IPS-18a (cell line): Measurements from ENCODE around the gene NTM.
"Not testable (repeated sequence)": the region's sequence is repeated elsewhere in the genome, so short reads cannot be mapped to it uniquely, and the experiment has no call there.

ENCODE experiments used
- H3K27ac ChIP-seq: one replicate; pipeline ENCODE4 v1.5.1; 2013; ENCODE audit warnings: low read length
- H3K27me3 ChIP-seq: one replicate; pipeline ENCODE4 v1.6.1; 2013; ENCODE audit warnings: mild to moderate bottlenecking, low read length; ENCODE audit not compliant: control insufficient read depth, insufficient read depth
- H3K36me3 ChIP-seq: one replicate; pipeline ENCODE4 v1.6.1; 2013; ENCODE audit warnings: low read depth, low read length; ENCODE audit not compliant: control insufficient read depth
- H3K4me1 ChIP-seq: one replicate; pipeline ENCODE4 v1.6.1; 2013; ENCODE audit warnings: low read depth, low read length; ENCODE audit not compliant: control insufficient read depth
- H3K4me3 ChIP-seq: one replicate; pipeline ENCODE4 v1.5.1; 2013; ENCODE audit warnings: low read length
- H3K9ac ChIP-seq: one replicate; pipeline ENCODE4 v1.6.1; 2013; ENCODE audit warnings: mild to moderate bottlenecking, low read length, moderate library complexity
- H3K9me3 ChIP-seq: one replicate; pipeline ENCODE4 v1.6.1; 2013; ENCODE audit warnings: low read depth, low read length; ENCODE audit not compliant: control insufficient read depth

Gene NTM

DNA sequence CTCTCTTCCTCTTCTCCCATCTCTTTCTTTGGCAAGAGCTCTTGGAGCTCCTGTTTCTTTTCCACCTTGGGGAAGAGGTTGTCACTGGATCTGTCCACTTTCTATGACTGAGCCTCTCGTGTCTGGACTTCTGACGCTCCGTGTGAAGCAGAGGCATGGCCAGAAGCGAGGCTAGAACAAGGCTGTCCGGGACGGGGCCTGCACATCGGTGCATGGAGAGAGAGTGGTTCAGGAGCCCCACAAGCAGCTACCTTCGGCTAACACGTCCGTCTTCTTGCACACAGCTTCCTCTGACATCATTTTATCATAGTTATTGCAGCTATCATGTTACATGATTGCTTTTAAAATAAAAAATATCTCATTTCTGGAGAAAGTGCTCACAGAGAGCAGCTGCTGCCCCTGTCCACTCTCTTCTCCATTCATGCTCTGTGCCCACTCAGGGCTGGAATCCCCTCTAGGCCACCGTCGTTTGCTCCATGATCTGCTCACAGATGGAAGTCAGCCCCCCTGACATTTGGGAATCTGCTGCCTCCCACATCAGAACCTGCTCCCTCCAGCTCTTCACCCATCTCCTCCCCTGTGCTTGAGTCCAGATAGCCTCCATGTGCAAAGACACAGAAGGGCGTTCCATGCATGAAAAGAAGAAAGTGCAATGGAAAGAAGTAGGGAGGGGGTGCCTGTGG lies 308.4 kb downstream of the NTM start:
- H3K27me3 ChIP-seq, result no peaks in the 10 kb centered on the region
- H3K9ac ChIP-seq, result no peak overlapping the region
- H3K4me3 ChIP-seq, result no peak overlapping the region

DNA sequence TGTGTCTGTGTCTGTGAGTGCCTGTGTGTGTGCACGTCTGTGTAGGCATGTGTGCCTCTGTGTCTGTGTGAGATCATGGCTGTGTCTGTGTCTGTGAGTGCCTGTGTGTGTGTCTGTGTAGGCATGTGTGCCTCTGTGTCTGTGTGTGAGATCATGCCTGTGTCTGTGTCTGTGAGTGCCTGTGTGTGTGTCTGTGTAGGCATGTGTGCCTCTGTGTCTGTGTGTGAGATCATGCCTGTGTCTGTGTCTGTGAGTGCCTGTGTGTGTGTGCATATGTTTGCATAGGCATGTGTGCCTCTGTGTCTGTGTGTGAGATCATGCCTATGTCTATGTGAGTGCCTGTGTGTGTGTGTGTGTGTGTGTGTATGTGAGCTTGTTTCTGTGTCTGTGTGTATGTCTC lies 310.0 kb downstream of the NTM start:
- H3K36me3 ChIP-seq, H3K4me3 ChIP-seq, H3K9me3 ChIP-seq, H3K9ac ChIP-seq, H3K27ac ChIP-seq, H3K27me3 ChIP-seq, H3K4me1 ChIP-seq: not testable (repeated sequence)

More for the DNA sequence above, 308.4 kb downstream of the NTM start:
- Histone ChIP-seq H3K4me1 (peaks cover 9% of the 10 kb centered on the region), H3K27ac (no peak overlapping the region), H3K9me3 (no peaks in the 10 kb centered on the region), H3K36me3 (no peaks in the 10 kb centered on the region)

DNA sequence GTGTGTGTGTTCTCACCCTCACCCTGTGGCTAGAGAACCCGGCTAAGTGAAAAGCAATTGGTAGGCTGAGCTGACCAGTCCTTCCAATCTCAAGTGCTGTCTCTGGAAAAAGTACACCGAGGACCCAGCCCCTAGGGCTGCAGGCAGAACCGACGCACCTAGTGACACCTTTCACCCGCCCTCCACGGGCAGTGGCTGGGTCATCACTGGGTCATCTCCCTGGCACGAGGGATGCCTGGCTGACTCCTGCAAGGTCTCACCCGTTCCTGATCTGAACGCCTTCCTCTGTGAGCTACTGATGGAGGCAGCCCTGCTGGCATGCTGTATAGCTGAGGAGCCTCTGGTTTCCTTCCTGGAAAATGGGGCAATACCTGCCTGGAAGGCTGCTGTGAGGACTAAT lies 311.5 kb downstream of the NTM start:
- H3K9me3 ChIP-seq, result no peaks in the 10 kb centered on the region
- no peaks in the 10 kb centered on the region for H3K27me3 ChIP-seq
- peaks cover 8% of the 10 kb centered on the region for H3K4me1 ChIP-seq
- H3K9ac ChIP-seq, result no peak overlapping the region
- H3K36me3 ChIP-seq, result no peaks in the 10 kb centered on the region
- no peak overlapping the region for H3K27ac ChIP-seq
- H3K4me3 ChIP-seq, result no peak overlapping the region

DNA sequence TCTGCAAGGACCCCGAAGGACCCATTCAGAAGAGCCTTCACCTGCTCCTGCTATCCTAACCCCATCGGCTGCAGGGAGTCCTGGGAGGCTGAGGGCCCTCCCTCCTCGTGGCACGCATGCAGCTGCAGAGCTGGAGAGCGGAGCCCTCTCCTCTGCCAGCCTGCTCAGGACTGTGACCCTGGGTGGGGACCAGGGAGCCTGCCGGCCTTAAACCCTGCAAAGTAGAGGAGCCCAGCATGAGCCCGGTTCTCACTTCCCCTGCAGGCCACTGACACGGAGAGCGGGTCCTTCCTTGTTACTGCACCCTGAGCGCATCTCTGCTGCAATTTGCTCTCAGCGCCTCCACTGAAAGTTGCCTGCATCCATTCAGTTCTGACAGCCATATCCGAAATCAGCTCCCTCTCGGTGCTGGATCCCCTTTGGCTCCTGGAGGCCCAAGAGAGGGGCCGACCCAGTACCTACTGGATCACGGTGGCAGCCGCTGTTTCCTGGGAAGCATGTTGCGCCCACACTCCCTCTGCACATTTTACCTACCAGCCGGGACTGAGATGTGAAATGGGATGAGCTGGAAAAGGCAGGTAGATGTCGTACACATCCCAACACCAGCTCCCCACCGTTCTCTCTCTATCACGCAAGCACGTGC lies 312.1 kb downstream of the NTM start:
- peaks cover 6% of the 10 kb centered on the region for H3K4me1 ChIP-seq
- no peaks in the 10 kb centered on the region for H3K27me3 ChIP-seq
- H3K36me3 ChIP-seq, result no peaks in the 10 kb centered on the region
- H3K27ac ChIP-seq, result no peak overlapping the region
- no peak overlapping the region for H3K9ac ChIP-seq
- H3K9me3 ChIP-seq, result no peaks in the 10 kb centered on the region
- no peak overlapping the region for H3K4me3 ChIP-seq

DNA sequence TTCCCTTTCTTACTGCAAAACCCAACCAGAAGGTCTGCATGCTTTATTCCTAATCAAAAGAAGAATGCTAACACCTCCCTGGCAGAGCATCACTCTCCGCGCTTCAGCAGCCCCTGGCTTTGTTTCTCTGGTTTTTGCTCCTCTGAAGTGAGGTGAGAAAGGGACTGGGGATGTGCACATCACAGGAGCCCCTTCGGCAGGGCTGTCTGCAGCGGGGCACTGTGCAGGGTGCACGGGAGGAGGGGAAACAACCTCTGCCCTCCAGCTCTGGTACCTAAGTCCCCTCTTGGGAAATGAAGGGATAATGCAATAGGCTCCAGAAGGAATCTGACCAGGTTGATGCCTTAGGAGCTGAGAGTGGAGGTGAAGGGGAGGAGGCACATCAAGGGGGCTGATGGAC lies 312.7 kb downstream of the NTM start:
- Histone ChIP-seq H3K4me3 (no peak overlapping the region), H3K27ac (no peak overlapping the region), H3K9me3 (no peaks in the 10 kb centered on the region), H3K9ac (no peak overlapping the region), H3K27me3 (peaks cover under 1% of the 10 kb centered on the region), H3K36me3 (no peaks in the 10 kb centered on the region), H3K4me1 (peaks cover 4% of the 10 kb centered on the region)

DNA sequence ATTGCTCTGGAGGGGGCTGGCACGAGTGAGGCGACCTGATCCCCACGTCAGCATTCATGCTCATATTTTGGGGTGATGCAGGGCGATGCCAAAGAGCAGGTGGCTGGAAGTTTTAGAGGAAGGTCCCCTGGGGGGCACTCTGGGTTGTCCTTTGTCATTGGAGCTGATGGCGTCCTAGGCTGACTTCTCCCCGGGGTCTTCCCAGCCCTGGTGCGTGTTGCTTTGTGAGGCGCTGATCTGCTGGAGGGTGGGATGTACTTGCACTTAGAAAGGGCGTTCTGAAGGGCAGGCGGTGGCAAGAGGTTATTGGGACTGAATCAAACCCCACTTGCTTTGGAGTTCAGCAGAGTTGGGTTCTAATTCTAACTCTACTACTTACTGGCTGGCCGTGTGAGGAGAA lies 313.3 kb downstream of the NTM start:
- no peaks in the 10 kb centered on the region for H3K9me3 ChIP-seq
- H3K9ac ChIP-seq, result no peak overlapping the region
- H3K4me3 ChIP-seq, result no peak overlapping the region
- no peak overlapping the region for H3K27ac ChIP-seq
- peaks cover 9% of the 10 kb centered on the region for H3K4me1 ChIP-seq
- H3K27me3 ChIP-seq, result peaks cover 6% of the 10 kb centered on the region
- H3K36me3 ChIP-seq, result no peaks in the 10 kb centered on the region

DNA sequence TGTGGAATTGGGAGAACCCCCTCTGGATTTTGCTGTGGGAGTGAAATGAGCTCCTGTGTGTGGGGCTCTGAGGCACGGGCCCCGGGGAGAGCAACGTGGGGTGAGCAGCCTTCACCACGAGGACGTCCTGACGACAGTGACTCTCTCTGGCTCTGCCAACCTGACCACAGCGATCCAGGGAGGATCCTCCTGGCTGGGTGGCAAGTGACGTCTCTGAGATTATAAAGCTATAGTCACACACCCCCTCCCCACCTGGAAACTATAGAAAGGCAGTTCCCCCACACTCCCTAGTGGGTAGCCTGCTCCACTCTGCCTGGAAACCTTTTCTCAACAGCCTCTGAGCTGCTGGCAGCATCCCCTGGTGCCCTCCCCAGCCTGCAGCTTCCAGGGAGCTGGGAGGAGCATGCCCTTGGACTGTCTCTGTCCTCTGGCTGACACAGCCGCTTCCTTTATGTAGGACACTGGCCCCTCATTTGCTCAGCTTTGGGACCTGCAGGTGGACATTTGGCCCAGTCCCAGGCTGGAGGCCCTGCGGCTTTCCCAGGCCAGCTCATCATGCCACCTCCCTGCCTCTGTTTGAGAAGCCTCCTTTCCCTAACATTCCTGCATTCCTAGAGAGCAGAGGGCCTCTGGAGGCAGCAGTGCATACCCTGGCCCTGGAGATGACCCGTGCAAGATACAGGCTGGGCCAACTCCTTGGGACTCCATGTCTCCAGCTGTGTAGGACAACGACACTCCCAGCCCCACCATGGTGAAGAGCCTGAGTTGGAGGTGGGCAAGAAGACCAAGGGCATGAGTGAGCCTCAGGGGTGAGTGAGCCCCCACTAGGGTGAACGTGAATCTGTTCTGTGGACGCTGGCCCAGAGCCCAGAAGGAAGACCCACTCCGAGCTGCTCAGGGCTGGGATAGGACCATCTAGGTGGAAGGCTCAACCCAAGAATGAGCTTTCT lies 314.0 kb downstream of the NTM start:
- Histone ChIP-seq H3K27me3 (peaks cover 7% of the 10 kb centered on the region), H3K9ac (no peak overlapping the region), H3K4me1 (peaks cover 9% of the 10 kb centered on the region), H3K4me3 (no peak overlapping the region), H3K9me3 (no peaks in the 10 kb centered on the region), H3K36me3 (no peaks in the 10 kb centered on the region), H3K27ac (no peak overlapping the region)

DNA sequence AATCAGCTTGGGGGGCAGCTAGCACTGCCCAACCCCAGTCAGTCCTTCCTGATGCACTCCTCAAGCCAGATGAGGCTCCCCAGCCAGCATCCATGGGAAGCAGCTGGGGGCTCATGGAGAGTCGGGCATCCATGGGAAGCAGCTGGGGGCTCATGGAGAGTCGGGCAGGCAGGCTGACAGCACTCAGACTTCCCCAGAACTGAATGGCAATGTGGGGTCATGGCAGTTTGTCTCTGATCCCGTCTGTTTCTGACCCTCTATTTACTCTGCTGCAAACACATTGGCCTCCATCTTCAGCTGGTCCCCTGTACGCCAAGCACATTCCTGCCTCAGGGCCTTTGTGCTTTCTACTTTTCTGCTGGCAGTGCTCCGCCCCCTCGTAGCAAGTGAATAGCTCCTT lies 314.8 kb downstream of the NTM start:
- peaks cover 9% of the 10 kb centered on the region for H3K4me1 ChIP-seq
- H3K36me3 ChIP-seq, result no peaks in the 10 kb centered on the region
- H3K27ac ChIP-seq, result no peak overlapping the region
- H3K4me3 ChIP-seq, result no peak overlapping the region
- peaks cover 7% of the 10 kb centered on the region for H3K27me3 ChIP-seq
- H3K9ac ChIP-seq, result no peak overlapping the region
- no peaks in the 10 kb centered on the region for H3K9me3 ChIP-seq

DNA sequence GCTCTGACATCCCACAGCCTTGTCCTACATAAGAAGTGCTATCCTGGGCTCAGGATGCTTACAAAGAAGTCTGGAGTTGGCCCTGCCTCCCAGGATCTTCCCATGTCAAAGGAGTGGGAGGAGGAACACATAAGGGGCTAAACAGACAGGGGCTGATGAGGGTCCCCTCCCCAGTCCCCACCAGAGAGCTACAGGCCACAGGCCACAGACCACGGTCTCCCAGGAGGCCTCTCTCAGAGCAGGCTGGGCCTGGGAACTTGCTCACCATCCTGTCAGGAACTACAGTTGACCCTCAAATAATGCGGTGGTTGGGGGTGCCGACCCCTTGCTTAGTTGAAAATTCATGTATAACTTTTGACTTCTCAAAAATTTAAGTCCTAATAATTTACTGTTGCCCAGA lies 315.5 kb downstream of the NTM start:
- Histone ChIP-seq H3K27ac (no peak overlapping the region), H3K27me3 (peaks cover 7% of the 10 kb centered on the region), H3K4me3 (no peak overlapping the region), H3K9ac (no peak overlapping the region), H3K4me1 (peaks cover 9% of the 10 kb centered on the region), H3K36me3 (no peaks in the 10 kb centered on the region), H3K9me3 (no peaks in the 10 kb centered on the region)

DNA sequence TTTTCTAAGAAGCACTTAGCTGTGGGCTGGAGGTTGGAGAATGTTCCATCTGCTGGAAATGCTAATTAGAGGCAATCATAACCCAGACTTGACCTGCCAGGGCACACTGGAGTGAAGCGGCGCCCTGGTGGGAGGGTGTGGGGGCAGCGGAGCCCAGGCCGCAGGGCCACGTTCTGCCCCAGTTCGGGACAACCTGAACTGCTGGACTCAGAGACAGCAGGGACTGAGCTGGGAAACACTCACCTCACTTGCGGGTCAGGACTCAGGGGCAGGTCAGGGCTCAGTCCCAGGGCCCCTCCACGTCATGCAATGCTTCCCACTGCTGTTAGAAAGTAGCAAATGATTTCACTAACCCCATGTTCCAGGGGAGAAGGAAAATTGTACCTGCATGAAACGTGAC lies 316.4 kb downstream of the NTM start:
- no peak overlapping the region for H3K27ac ChIP-seq
- no peaks in the 10 kb centered on the region for H3K36me3 ChIP-seq
- H3K4me1 ChIP-seq, result peaks cover 9% of the 10 kb centered on the region
- peaks cover 10% of the 10 kb centered on the region for H3K27me3 ChIP-seq
- H3K9me3 ChIP-seq, result no peaks in the 10 kb centered on the region
- H3K9ac ChIP-seq, result no peak overlapping the region
- no peak overlapping the region for H3K4me3 ChIP-seq

DNA sequence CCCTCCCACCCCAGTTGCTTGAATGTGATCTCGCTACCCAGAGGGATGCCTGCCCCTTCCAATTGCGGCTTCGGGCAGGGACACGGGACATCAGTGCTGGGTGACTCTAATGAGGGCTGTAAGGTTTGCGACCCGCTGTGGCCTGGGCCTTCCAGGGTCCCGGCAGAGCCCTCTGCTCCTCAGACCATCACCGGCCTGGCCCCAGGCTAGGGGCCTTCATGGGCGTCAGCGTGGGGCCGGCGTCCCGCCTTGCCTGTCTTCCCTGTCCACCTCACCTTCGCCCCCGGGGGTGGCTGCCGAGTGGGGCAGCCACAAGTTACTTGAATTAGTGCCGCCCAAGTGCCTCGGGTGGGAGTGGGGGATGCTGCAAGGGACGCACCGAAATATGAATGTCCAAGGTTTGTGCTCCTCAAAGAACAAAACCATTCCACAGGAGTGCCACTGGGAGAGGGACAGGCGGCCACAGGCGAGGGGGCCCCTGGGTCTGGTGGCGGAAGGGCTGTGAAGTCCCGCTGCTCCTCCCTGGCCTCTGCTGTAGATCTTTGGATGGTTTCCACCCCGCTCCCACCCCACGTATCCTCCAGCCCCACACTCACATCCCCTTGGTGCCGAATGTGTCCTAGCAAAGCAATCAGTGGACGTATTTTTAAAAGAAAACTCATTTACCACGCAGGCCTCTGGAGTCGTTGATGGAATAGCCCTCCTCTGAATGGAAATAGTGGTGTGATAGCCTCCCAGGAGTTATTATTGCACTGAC lies 317.1 kb downstream of the NTM start:
- Histone ChIP-seq H3K9ac (no peak overlapping the region), H3K27me3 (peaks cover 16% of the 10 kb centered on the region), H3K9me3 (no peaks in the 10 kb centered on the region), H3K4me3 (no peak overlapping the region), H3K36me3 (no peaks in the 10 kb centered on the region), H3K27ac (no peak overlapping the region), H3K4me1 (peaks cover 9% of the 10 kb centered on the region)
